CD4-positive, alpha-beta T cell (primary cell): ENCODE data around the gene MBNL1. TPM values are rescaled to one million over a fixed set of nuclear protein-coding genes. Genes with fewer than 3 reads are reported as not detected.

Experiments used
- ATAC-seq: fragments of 200-7000 bp; cut with Tn5 transposase; one replicate; pipeline ENCODE4 v1.10.0; 2022; ENCODE audit warnings: mild to moderate bottlenecking; ENCODE audit not compliant: poor library complexity
- CTCF ChIA-PET: fragments of 350-600 bp; sonication (Branson Sonifier 250); formaldehyde crosslinking; loops from one replicate; lab custom pipeline; 2021; ENCODE audit warnings: antibody characterized with exemption, inconsistent platforms; lab: Charles Lee
- POLR2A ChIA-PET: fragments of 350-600 bp; sonication (Branson Sonifier 250); formaldehyde crosslinking; loops from one replicate; lab custom pipeline; 2021; ENCODE audit warnings: antibody characterized with exemption, inconsistent platforms; lab: Charles Lee
- DNase-seq, 14 experiments: peaks; one replicate each; pipeline ENCODE4 v3.0.0-alpha.2; 2013 to 2020; ENCODE audit warnings: mixed read lengths in 2 of 14
- H3K27ac ChIP-seq, 2 donors: one replicate each; pipeline versions ENCODE4 v1.5.1 to v1.7.0; 2013; ENCODE audit warnings: low read length in 2 of 2, low read depth in 1 of 2, mild to moderate bottlenecking in 1 of 2
- H3K27me3 ChIP-seq, 2 experiments: 1 replicate in 1 of 2; 2 replicates in 1 of 2; pipeline versions ENCODE4 v1.6.1 to v1.7.0; 2013; ENCODE audit warnings: low read length in 2 of 2, control low read depth in 1 of 2, mild to moderate bottlenecking in 1 of 2, moderate library complexity in 1 of 2; ENCODE audit not compliant: insufficient read depth in 2 of 2, control insufficient read depth in 1 of 2
- H3K36me3 ChIP-seq: one replicate; pipeline ENCODE4 v1.6.1; 2013; ENCODE audit warnings: low read length, control low read depth; ENCODE audit not compliant: insufficient read depth
- H3K4me1 ChIP-seq: one replicate; pipeline ENCODE4 v1.6.1; 2013; ENCODE audit warnings: low read length, control low read depth; ENCODE audit not compliant: insufficient read depth
- H3K4me3 ChIP-seq: one replicate; pipeline ENCODE4 v1.5.1; 2013; ENCODE audit warnings: mild to moderate bottlenecking, low read length, moderate library complexity
- H3K9me3 ChIP-seq, 2 experiments: 1 replicate in 1 of 2; 2 replicates in 1 of 2; pipeline versions ENCODE4 v1.6.1 to v1.7.0; 2013; ENCODE audit warnings: low read length in 2 of 2, mild to moderate bottlenecking in 2 of 2, control low read depth in 1 of 2, moderate library complexity in 1 of 2; ENCODE audit not compliant: control insufficient read depth in 1 of 2, insufficient read depth in 1 of 2
- H3K27ac Mint-ChIP-seq: one replicate; pipeline ENCODE4 v1.8.0; 2020; ENCODE audit warnings: mixed read lengths
- H3K27me3 Mint-ChIP-seq: one replicate; pipeline ENCODE4 v1.8.0; 2021; ENCODE audit warnings: mixed read lengths
- H3K36me3 Mint-ChIP-seq: one replicate; pipeline ENCODE4 v1.8.0; 2021; ENCODE audit warnings: low read depth, mixed read lengths
- H3K4me1 Mint-ChIP-seq: one replicate; pipeline ENCODE4 v1.8.0; 2021; ENCODE audit warnings: low read depth, mixed read lengths
- H3K4me3 Mint-ChIP-seq: one replicate; pipeline ENCODE4 v1.8.0; 2020; ENCODE audit warnings: mild to moderate bottlenecking, mixed read lengths
- H3K9me3 Mint-ChIP-seq: one replicate; pipeline ENCODE4 v1.8.0; 2020; ENCODE audit warnings: mixed read lengths
- CTCF ChIP-seq: fragments of 200-600 bp; IDR thresholded peaks from one replicate; pipeline ENCODE4 v1.8.0; 2022; ENCODE audit warnings: antibody characterized with exemption, mild to moderate bottlenecking
- intact Hi-C, 2 experiments: fragments of 100-400 bp; cut with DNase I in 1 of 2; cut with micrococcal nuclease in 1 of 2; formaldehyde crosslinking; loops; one replicate each; pipeline versions ENCODE4 v1.15.1 to v1.9.0; 2023 to 2025; cut with DNase I, micrococcal nuclease
- total RNA-seq, 174 experiments: library from RNA in 2 of 174; stranded (reverse) in 2 of 174; gene quantifications; one replicate each; pipeline ENCODE4 v1.2.3 and lab custom pipeline; 2021 to 2026

MBNL1 gene
- total RNA-seq, 2 experiments from 2014 or later: 551 to 561 TPM

GRCh38 chr3:152346058-152346457 is 77.3 kb downstream of the MBNL1 start:
- Mint-ChIP-seq H3K27ac (peak overlapping the region; percentile 59), H3K9me3 (no peaks in the 10 kb centered on the region), H3K36me3 (peaks cover 56% of the 10 kb centered on the region), H3K4me3 (peak overlapping the region; percentile 13), H3K4me1 (peaks cover 46% of the 10 kb centered on the region), H3K27me3 (no peaks in the 10 kb centered on the region)
- peaks cover 56% of the 10 kb centered on the region for H3K36me3 ChIP-seq
- no peak for ATAC-seq
- ChIA-PET POLR2A (interaction anchor here (0.6 to 1.4 kb wide), 5 partner anchors 9 to 63 kb away, joined by 3 to 5 read pairs (median 3); no protein-coding TSS in a partner anchor), CTCF (interaction anchor here (0.7 to 1.1 kb wide), 3 partner anchors 9 to 124 kb away, joined by 3 to 5 read pairs (median 4); no protein-coding TSS in a partner anchor)
- no peak for DNase-seq
- H3K27me3 ChIP-seq: no peaks in the 10 kb centered on the region
- no peak for TF ChIP-seq CTCF
- no peaks in the 10 kb centered on the region for H3K9me3 ChIP-seq
- intact Hi-C loops: loop anchor here in 1 of 2 experiments (5.0 kb wide), 1 partner anchor 36 kb away; no protein-coding TSS in a partner anchor
- peaks cover 11% of the 10 kb centered on the region for H3K4me1 ChIP-seq
- no peak overlapping the region for H3K27ac ChIP-seq
- H3K4me3 ChIP-seq: no peak overlapping the region

- no peaks in the 10 kb centered on the region for H3K27me3 Mint-ChIP-seq
- intact Hi-C loops: loop anchor here in 1 of 2 experiments (5.0 kb wide), 1 partner anchor 36 kb away; no protein-coding TSS in a partner anchor
Observed at GRCh38 chr3:152346740-152347139, 78.0 kb downstream of the MBNL1 start.

GRCh38 chr3:152348436-152349177 is 79.9 kb downstream of the MBNL1 start:
- Histone ChIP-seq H3K27me3 (no peaks in the 10 kb centered on the region), H3K4me1 (peaks cover 6% of the 10 kb centered on the region), H3K27ac (no peak overlapping the region), H3K4me3 (no peak overlapping the region), H3K36me3 (peaks cover 43% of the 10 kb centered on the region), H3K9me3 (no peaks in the 10 kb centered on the region)
- Mint-ChIP-seq H3K4me1 (peaks cover 39% of the 10 kb centered on the region), H3K27ac (no peak overlapping the region), H3K9me3 (no peaks in the 10 kb centered on the region), H3K4me3 (no peak overlapping the region), H3K27me3 (no peaks in the 10 kb centered on the region), H3K36me3 (peaks cover 54% of the 10 kb centered on the region)
- no peak for ATAC-seq
- no peak for TF ChIP-seq CTCF
- intact Hi-C loops: loop anchor here in 1 of 2 experiments (5.0 kb wide), 1 partner anchor 34 kb away; no protein-coding TSS in a partner anchor
- CTCF ChIA-PET: no interaction called here
- POLR2A ChIA-PET: no interaction called here
- DNase-seq: no peak

More at GRCh38 chr3:152346740-152347139, 78.0 kb downstream of the MBNL1 start:
- Mint-ChIP-seq H3K27ac (peak overlapping the region; percentile 59), H3K9me3 (no peaks in the 10 kb centered on the region), H3K36me3 (peaks cover 55% of the 10 kb centered on the region), H3K4me3 (no peak overlapping the region), H3K4me1 (peaks cover 39% of the 10 kb centered on the region)
- H3K27ac ChIP-seq: no peak overlapping the region
- CTCF ChIA-PET: interaction anchor here (0.7 to 0.8 kb wide), 2 partner anchors 14 to 124 kb away, joined by 3 read pairs; no protein-coding TSS in a partner anchor
- ATAC-seq: no peak
- no peak for DNase-seq
- no peak overlapping the region for H3K4me3 ChIP-seq
- no peaks in the 10 kb centered on the region for H3K9me3 ChIP-seq
- peaks cover 11% of the 10 kb centered on the region for H3K4me1 ChIP-seq
- POLR2A ChIA-PET: no interaction called here
- TF ChIP-seq CTCF: no peak
- peaks cover 49% of the 10 kb centered on the region for H3K36me3 ChIP-seq
- no peaks in the 10 kb centered on the region for H3K27me3 ChIP-seq
